K562 (cell line): ENCODE results near the gene FOXN1. TPM values are rescaled to one million over a fixed set of nuclear protein-coding genes. Genes with fewer than 3 reads are reported as not detected.

Source experiments
- CBFA2T2 ChIP-seq: fragments of 450-650 bp; conservative IDR thresholded peaks from 2 replicates; pipeline ENCODE4 v1.6.1; 2017; ENCODE audit warnings: mild to moderate bottlenecking
- DPF2 ChIP-seq: fragments of 450-650 bp; IDR thresholded peaks from 2 replicates; pipeline ENCODE4 v1.6.1; 2016
- FUS ChIP-seq: fragments of 200-400 bp; formaldehyde crosslinking; optimal IDR thresholded peaks from 2 replicates; pipeline ENCODE3; 2017; ENCODE audit warnings: low read depth, low read length
- GATA2 ChIP-seq: sonication (generic); formaldehyde crosslinking; IDR thresholded peaks from 2 replicates; pipeline ENCODE4 v1.4.0; 2020; ENCODE audit warnings: mild to moderate bottlenecking, missing genetic modification reagents
- NFYB ChIP-seq: IDR thresholded peaks from 2 replicates; pipeline ENCODE4 v1.6.1; 2011; ENCODE audit warnings: mild to moderate bottlenecking, moderate library complexity; ENCODE audit not compliant: insufficient read length; ENCODE audit errors: extremely low read depth
- POLR2H ChIP-seq: IDR thresholded peaks from 2 replicates; pipeline ENCODE4 v1.6.1; 2016; ENCODE audit warnings: missing genetic modification characterization, low read depth, mild to moderate bottlenecking, control low read depth, missing compliant biosample characterization, moderate library complexity
- RBBP5 ChIP-seq: fragments of 200-600 bp; sonication (generic); IDR thresholded peaks from 2 replicates; pipeline ENCODE4 v1.6.1; 2012; ENCODE audit warnings: borderline replicate concordance, mild to moderate bottlenecking, low read length, control low read depth, inconsistent platforms; ENCODE audit not compliant: insufficient read depth, poor library complexity, severe bottlenecking
- RBM14 ChIP-seq: fragments of 200-400 bp; formaldehyde crosslinking; IDR thresholded peaks from 2 replicates; pipeline ENCODE4 v1.6.1; 2018; ENCODE audit warnings: low read depth, mild to moderate bottlenecking, low read length, moderate library complexity, borderline replicate concordance; ENCODE audit not compliant: insufficient read depth
- SIN3B ChIP-seq: fragments of 450-650 bp; IDR thresholded peaks from 2 replicates; pipeline ENCODE4 v1.6.1; 2017; ENCODE audit warnings: low read depth, mild to moderate bottlenecking, moderate library complexity
- SLC30A9 ChIP-seq: fragments of 250-450 bp; sonication (Bioruptor Pico); IDR thresholded peaks from 2 replicates; pipeline ENCODE4 v1.8.0; 2022; ENCODE audit warnings: mild to moderate bottlenecking, moderate library complexity
- ZBTB1 ChIP-seq: sonication (generic); formaldehyde crosslinking; IDR thresholded peaks from 2 replicates; pipeline ENCODE4 v1.8.1; 2023; ENCODE audit warnings: missing genetic modification reagents, low read depth, mild to moderate bottlenecking, borderline replicate concordance
- ZNF263 ChIP-seq: sonication (generic); formaldehyde crosslinking; IDR thresholded peaks from 2 replicates; pipeline ENCODE4 v1.8.0; 2022; ENCODE audit warnings: mild to moderate bottlenecking, missing genetic modification reagents, borderline replicate concordance
- ZNF431 ChIP-seq: sonication (generic); formaldehyde crosslinking; IDR thresholded peaks from 2 replicates; pipeline ENCODE4 v1.8.0; 2022; ENCODE audit warnings: mild to moderate bottlenecking, missing genetic modification reagents
- polyA plus RNA-seq, 8 experiments: library from polyadenylated mRNA; depleted of rRNA in 4 of 8; stranded (reverse) in 5 of 8; unstranded in 3 of 8; fragments of >200 nt; fragmentation: Nextera tagmentation in 2 of 8; fragmentation: Illumina TruSeq in 1 of 8; extraction: Ambion mirVana in 2 of 8; extraction: Trizol in 1 of 8; gene quantifications; 2 replicates each; pipeline versions ENCODE4 v1.2.1 to v1.2.3, GENCODE V29; 2011 to 2014; ENCODE audit warnings: inconsistent platforms in 1 of 8, missing spikeins in 1 of 8
- total RNA-seq, 7 experiments: library from RNA; depleted of rRNA in 6 of 7; stranded (reverse); fragments of >200 nt in 6 of 7; fragmentation: Illumina TruSeq in 2 of 7; extraction: Trizol in 2 of 7; gene quantifications; 2 replicates each; pipeline versions ENCODE4 v1.2.1 to v1.2.3, GENCODE V29; 2011 to 2021; ENCODE audit warnings: low replicate concordance in 1 of 7
- TF ChIP-seq, protein P1 (sequence below): fragments of 450-650 bp; IDR thresholded peaks from 2 replicates; pipeline ENCODE4 v1.6.1; 2017; ENCODE audit warnings: antibody characterized with exemption
- TF ChIP-seq, protein P2 (sequence below), 2 experiments: fragments of 450-650 bp; IDR thresholded peaks; 2 replicates each; pipeline ENCODE4 v1.6.1; 2016; ENCODE audit warnings: mild to moderate bottlenecking in 2 of 2, borderline replicate concordance in 1 of 2, low read depth in 1 of 2, moderate library complexity in 1 of 2
- TF ChIP-seq, protein P3 (sequence below): fragments of 250-450 bp; sonication (Bioruptor Pico); IDR thresholded peaks from 2 replicates; pipeline ENCODE4 v1.8.0; 2021; ENCODE audit warnings: mild to moderate bottlenecking, moderate library complexity

FOXN1 gene
- total and polyA plus RNA-seq, 9 of the 15 experiments (the other 6 are each of a cell fraction or from before 2014, with no cell fraction given) = not detected

DNA sequence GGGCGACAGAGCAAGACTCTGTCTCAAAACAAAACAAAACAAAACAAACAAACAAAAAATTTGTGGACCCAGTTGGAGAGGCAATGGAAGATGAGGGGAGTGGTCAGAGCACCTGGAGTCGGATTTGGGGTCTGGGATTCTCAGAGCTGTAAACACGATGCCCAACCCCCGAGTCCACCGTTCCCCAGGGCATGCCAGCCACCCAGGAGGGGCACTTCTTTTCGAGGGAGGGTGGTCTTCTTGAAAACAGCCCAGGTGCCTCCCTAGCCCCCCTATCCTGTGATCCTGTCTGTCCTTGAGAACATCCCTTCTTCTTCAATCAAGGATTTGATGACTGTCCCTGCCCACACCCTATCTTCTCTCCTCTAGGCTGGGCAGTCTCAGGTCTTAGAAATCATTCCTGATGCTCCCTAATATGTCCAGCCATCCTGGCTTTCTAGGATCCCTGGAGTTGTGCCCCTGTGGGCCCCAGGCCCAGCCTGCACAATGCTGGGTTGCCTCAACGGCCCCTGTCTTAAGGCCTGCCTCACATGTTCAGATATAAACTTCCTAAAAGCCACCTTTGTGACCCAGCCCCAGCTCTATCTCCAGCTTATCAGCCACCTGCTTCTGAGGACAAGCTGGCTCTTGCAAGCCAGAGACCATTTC is 35.8 kb upstream of the FOXN1 start (continued):
- TF ChIP-seq ZNF431 (CRISPR knock-in tag) (no peak), RBBP5 (no peak), SIN3B (no peak), RBM14 (no peak), FUS (no peak), POLR2H (tag) (no peak), CBFA2T2 (0 out of 2 replicates have a peak, but pooled peaks have one; percentile 12), DPF2 (no peak), SLC30A9 (no peak), NFYB (no peak), ZNF263 (CRISPR knock-in tag) (no peak), GATA2 (CRISPR knock-in tag) (peak; percentile 33; the same call in 1 of the 2 replicates), ZBTB1 (no peak)
- TF ChIP-seq, protein P1, sequence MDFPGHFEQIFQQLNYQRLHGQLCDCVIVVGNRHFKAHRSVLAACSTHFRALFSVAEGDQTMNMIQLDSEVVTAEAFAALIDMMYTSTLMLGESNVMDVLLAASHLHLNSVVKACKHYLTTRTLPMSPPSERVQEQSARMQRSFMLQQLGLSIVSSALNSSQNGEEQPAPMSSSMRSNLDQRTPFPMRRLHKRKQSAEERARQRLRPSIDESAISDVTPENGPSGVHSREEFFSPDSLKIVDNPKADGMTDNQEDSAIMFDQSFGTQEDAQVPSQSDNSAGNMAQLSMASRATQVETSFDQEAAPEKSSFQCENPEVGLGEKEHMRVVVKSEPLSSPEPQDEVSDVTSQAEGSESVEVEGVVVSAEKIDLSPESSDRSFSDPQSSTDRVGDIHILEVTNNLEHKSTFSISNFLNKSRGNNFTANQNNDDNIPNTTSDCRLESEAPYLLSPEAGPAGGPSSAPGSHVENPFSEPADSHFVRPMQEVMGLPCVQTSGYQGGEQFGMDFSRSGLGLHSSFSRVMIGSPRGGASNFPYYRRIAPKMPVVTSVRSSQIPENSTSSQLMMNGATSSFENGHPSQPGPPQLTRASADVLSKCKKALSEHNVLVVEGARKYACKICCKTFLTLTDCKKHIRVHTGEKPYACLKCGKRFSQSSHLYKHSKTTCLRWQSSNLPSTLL = no peak
- TF ChIP-seq, protein P2, sequence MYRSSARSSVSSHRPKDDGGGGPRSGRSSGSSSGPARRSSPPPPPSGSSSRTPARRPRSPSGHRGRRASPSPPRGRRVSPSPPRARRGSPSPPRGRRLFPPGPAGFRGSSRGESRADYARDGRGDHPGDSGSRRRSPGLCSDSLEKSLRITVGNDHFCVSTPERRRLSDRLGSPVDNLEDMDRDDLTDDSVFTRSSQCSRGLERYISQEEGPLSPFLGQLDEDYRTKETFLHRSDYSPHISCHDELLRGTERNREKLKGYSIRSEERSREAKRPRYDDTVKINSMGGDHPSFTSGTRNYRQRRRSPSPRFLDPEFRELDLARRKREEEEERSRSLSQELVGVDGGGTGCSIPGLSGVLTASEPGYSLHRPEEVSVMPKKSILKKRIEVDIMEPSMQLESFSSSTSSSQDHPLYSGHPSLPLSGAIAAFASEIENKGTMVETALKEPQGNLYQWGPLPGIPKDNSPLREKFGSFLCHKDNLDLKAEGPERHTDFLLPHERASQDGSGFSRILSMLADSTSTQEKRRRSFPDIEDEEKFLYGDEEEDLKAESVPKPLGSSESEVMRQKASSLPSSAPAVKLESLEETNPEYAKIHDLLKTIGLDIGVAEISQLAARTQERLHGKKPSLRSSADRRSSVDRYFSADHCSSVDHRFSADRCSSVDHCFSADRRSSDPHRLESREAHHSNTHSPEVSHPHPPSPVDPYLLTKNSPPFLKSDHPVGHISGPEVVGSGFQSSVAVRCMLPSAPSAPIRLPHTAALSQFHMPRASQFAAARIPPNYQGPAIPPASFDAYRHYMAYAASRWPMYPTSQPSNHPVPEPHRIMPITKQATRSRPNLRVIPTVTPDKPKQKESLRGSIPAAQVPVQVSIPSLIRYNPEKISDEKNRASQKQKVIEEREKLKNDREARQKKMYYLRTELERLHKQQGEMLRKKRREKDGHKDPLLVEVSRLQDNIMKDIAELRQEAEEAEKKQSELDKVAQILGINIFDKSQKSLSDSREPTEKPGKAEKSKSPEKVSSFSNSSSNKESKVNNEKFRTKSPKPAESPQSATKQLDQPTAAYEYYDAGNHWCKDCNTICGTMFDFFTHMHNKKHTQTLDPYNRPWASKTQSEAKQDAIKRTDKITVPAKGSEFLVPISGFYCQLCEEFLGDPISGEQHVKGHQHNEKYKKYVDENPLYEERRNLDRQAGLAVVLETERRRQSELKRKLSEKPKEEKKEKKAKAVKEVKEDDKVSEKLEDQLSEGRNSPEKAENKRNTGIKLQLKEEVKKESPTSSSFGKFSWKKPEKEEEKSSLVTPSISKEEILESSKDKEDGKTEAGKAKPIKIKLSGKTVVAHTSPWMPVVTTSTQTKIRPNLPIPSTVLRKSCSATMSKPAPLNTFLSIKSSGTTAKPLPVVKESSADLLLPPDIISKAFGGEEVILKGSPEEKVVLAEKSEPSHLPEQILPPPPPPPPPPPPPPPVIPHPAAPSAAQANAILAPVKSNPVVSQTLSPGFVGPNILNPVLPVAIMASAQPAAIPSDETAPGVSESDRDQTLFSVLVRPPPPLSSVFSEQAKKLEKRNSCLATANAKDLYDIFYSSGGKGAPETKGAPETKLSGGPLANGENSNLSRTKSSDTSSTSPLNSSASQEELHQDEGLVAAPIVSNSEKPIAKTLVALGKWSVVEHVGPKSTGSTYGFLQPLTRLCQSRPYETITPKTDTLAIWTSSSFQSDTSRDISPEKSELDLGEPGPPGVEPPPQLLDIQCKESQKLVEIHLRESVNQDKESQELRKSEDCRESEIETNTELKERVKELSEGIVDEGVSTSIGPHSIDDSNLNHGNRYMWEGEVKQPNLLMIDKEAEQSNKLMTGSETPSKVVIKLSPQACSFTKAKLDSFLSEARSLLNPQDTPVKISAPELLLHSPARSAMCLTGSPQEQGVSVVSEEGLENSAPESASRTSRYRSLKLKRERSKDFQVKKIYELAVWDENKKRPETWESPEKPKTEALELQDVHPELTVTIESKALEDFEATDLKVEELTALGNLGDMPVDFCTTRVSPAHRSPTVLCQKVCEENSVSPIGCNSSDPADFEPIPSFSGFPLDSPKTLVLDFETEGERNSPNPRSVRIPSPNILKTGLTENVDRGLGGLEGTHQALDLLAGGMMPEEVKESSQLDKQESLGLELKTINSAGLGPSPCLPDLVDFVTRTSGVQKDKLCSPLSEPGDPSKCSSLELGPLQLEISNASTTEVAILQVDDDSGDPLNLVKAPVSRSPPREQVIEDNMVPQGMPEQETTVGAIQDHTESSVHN (IDR thresholded peaks at IDR 0.05; ENCODE audit: borderline replicate concordance in 1 of 2, low read depth in 1 of 2) = no peak
- TF ChIP-seq, protein P3, sequence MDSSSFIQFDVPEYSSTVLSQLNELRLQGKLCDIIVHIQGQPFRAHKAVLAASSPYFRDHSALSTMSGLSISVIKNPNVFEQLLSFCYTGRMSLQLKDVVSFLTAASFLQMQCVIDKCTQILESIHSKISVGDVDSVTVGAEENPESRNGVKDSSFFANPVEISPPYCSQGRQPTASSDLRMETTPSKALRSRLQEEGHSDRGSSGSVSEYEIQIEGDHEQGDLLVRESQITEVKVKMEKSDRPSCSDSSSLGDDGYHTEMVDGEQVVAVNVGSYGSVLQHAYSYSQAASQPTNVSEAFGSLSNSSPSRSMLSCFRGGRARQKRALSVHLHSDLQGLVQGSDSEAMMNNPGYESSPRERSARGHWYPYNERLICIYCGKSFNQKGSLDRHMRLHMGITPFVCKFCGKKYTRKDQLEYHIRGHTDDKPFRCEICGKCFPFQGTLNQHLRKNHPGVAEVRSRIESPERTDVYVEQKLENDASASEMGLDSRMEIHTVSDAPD = no peak
